Lung microvascular endothelial cell (primary cell): ENCODE data around the gene GPT2. TPM values are rescaled to one million over a fixed set of nuclear protein-coding genes. Genes with fewer than 3 reads are reported as not detected.
"Not testable (repeated sequence)": the region's sequence is repeated elsewhere in the genome, so short reads cannot be mapped to it uniquely, and the experiment has no call there.

Experiments
- DNase-seq, 2 donors: peaks; one replicate each; pipeline versions ENCODE4 v3.0.0 to v3.0.0-alpha.2; 2010; ENCODE audit warnings: low read depth in 2 of 2
- total RNA-seq: library from RNA; depleted of rRNA; stranded (reverse); fragments of >200 nt; gene quantifications from 2 replicates; pipeline ENCODE4 v1.2.1, GENCODE V29; 2014

GPT2 gene
- total RNA-seq, 1 donor from 2014 or later = 6.0 TPM

DNA sequence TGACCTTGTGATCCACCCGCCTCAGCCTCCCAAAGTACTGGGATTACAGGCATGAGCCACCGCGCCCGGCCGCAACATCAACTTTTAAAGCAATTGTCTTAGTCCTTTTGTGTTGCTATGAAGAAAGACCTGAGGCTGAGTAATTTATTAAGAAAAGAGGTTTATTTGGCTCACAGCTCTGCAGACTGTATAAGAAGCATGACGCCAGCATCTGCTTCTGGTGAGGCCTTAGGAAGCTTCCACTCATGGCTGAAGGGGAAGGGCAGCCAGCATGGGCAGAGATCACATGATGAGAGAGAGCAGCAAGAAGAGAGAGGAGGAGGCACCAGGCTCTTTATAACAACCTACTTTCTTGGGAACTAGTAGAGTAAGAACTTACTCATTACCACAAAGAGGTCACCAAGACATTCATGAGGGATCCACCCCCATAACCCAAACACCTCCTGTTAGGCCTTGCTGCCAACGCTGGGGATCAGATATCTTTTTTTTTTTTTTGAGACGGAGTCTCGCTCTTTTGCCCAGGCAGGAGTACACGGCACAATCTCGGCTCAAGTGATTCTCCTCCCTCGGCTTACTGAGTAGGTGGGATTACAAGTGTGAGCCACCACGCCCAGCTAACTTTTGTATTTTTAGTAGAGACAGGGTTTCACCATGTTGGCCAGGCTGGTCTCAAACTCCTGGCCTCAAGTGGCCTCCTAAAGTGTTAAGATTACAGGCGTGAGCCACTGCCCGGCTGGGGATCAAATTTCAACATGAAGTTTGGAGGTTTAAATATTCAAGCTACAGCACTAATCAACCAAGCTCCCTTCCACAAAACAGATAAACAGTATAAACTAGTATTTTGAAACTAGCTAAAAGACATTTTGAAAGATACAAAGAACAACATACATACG, 21.4 kb upstream of the GPT2 start:
- DNase-seq = no peak

DNA sequence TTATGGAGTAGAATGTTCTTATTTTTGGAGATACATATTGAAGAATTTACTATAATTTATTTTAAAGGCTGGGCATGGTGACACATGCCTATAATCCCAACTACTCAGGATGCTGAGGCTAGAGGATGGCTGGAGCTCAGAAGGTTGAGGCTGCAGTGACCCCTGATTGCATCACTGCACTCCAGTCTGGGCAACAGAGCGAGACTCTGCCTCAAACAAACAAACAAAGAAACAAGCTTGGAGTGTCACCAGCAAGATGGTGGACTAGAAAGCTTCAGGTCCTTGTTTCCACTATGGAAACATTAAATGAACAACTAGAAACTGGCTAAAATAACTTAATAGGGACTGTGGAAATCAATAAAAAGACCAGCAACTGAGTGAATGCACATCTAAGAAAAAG, 17.9 kb upstream of the GPT2 start:
- no peak for DNase-seq

DNA sequence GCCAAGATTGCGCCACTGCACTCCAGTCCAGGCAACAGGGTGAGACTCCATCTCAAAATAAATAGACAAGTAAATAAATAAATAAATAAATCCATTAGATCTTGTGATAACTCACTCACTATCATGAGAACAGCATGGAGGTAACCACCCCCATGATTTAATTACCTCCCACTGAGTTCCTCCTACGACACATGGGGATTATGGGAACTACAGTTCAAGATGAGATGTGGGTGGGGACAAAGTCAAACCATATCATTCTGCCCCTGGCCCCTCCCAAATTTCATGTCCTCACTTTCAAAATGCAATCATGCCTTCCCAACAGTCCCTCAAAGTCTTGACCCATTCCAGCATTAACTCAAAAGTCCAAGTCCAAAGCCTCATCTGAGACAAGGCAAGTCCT, 16.7 kb upstream of the GPT2 start:
- not testable (repeated sequence) for DNase-seq

DNA sequence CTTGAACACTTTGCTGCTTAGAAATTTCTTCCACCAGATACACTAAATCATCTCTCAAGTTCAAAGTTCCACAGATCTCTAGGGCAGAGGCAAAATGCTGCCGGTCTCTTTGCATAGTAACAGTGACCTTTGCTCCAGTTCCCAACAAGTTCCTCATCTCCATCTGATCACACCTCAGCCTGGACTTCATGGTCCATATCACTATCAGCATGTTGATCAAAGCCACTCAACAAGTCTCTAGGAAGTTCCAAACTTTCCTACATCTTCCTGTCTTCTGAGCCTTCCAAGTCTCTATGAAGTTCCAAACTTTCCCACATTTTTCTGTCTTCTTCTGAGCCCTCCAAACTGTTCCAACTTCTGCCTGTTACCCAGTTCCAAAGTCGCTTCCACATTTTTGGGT, 15.3 kb upstream of the GPT2 start:
- not testable (repeated sequence) for DNase-seq

DNA sequence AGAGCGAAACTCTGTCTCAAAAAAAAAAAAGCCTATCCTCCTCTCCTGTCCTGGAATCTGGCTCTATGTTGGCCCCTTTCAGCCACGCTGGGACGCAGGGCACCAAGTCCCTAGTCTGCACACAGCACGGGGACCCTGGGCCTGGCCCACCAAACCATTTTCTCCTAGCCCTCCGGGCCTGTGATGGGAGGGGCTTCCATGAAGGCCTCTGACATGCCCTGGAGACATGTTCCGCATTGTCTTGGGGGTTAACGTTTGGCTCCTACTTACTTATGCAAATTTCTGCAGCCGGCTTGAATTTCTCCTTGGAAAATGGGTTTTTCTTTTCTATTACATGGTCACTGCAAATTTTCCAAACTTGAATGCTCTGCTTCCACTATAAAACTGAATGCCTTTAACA, 12.6 kb upstream of the GPT2 start:
- DNase-seq = no peak

DNA sequence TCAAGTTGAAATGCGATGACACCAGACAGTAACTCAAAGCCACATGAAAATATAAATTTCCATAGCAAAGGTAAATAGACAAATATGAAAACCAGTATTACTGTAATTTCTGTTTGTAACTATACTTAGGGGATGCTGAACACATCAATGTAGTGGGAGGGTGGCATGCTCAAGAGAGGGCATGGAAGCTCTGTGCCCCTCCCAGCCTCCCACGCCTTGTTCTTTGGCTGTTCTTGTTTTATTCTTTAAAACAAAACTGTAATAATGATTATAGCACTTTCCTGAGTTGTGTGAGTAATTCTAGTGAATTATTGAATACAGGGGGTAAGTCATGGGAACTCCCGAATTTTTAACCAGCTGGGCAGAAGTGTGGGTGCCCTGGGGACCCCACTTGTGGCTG, 11.0 kb upstream of the GPT2 start:
- no peak for DNase-seq

DNA sequence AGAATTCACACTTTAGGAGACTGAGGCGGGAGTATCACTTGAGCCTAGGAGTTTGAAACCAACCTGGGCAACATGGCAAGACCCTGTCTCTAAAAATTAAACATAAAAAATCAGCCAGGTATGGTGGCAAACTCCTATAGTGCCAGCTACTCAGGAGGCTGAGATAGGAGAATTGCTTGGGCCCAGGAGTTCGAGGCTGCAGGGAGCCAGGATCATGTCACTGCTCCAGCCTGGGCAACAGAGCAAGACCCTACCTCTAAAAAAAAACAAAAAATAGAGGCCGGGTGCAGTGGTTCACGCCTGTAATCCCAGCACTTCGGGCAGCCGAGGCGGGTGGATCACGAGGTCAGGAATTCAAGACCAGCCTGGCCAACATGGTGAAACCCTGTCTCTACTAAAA, 8.9 kb upstream of the GPT2 start:
- DNase-seq = no peak

DNA sequence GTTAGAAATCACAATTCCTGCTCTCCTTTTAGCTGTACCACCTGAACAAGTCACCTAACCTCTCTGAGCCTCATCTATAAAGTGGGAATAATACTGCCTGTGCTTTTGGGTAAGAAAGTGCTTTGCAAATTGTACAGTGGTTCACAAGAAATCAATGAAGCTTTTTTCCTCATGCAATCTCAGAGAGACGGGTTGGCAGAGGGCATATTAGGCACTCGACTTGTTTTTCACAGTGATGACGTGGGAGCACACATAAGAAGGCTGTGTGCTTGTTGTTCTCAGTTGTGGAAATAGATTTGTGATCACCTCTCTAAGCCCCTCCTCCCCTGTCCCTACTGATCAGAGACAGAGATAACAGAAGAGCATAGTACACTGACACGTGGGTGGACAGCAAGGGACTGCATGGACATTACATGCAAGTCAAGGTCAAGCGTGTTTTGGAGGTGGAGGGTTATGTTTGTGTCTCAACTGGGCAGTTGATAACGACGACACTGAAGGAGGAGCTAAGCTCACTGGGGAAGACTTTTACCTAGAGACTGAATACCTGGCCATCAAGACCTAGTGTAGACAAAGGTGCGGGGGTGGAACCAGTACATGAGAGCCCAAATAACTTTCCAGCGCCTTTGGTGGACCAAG, 1.7 kb upstream of the GPT2 start:
- DNase-seq = no peak

DNA sequence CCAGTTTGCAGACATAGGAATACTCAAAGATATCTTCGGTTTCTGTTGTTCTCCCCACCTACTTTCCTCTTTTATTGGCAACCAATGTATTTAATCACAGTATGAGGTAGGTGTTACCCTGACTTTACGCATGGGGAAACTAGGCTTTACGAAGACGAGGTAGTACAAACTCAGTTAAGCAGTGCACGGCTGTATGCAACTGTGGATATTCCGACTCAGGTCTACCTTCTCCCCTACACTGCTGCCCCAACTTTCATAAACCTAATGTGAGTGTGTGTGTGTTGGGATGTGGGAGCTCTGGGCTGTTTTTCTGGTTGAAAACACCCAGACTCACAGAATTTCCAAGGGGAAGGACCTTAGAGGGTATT, 1.2 kb upstream of the GPT2 start:
- DNase-seq = no peak

DNA sequence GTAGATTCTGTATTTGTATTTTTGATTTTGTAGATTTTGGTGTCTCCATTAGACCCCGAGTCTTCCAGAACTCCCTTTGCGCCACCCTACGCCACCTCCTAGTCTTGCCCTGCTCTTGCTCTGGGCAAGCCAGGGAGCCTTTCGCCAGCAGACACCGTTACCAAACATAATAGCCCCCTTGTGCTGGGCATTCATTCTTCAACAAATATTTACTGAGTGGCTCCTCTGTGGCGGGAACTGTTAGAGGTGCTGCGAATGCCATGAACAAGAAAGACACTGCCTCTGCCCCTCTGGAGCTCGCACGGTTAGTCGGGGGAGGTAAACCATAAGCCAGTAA, 841 bp upstream of the GPT2 start:
- no peak for DNase-seq

DNA sequence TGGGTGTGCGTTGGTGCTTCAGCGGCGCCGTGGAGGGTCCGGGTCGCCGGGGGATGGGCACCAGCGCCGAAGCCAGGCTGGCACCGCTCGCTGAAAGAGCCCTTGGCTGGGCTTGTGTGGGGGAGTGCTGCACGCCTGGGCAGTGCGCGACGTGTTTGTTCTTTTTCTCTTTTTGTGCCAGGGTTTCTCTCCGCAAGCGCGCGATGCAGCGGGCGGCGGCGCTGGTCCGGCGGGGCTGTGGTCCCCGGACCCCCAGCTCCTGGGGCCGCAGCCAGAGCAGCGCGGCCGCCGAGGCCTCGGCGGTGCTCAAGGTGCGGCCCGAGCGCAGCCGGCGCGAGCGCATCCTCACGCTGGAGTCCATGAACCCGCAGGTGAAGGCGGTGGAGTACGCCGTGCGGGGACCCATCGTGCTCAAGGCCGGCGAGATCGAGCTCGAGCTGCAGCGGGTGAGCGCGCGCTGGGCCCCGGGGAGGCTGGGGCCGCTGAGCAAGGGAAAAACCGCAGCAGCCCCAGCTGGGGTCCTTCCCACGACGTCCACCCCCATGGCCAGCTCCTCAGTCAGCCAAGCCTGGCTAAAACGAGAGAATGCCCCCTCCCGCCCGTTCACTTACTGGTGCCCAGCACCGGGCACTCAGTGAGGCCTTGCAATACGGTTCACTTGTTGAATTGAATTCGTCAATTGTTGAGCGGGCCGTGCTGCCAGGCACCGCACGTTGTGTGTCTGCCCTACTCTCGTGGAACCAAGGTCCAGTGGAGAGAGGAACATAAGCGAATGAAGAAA, 541 bp downstream of the GPT2 start:
- DNase-seq = peak; percentile 36 to 39

DNA sequence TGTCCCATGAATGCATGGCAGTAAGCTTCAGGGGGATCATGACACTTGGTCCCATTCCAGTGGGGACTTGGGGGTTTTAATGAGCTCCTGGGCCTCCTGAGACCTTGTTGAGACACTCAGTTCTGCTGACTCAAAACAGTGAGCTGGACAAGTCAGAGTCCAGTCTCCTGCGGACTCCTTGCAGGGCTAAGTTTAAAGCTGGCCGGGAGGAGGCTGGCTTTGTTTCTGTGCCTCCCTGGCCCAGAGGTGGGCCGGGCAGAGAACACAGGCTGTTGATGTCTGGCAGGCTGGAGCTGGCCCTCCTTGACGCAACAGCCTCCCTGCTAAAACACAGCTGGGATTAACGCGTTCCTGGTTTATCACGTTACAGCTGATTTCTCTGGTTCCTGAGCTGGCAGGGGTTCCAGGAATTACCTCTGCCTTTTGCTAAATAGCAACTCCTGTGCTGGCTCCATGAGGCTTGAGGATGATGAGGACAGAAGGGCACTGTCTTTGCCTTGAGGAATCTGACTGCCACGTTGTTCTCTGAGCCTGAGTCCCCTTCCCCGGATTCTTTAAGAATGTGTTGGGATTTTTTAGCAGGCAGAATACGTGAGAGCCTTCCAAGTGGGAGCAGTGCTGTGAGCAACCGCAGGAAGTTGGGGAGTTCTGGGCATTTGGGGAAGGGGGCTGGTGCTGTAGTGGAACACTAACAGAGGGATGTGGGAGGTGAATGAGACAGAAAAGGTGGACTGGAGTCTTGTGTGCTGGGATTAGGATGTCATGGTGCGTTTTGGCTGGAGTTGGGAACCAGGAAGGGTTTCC, 2.0 kb downstream of the GPT2 start:
- no peak for DNase-seq

DNA sequence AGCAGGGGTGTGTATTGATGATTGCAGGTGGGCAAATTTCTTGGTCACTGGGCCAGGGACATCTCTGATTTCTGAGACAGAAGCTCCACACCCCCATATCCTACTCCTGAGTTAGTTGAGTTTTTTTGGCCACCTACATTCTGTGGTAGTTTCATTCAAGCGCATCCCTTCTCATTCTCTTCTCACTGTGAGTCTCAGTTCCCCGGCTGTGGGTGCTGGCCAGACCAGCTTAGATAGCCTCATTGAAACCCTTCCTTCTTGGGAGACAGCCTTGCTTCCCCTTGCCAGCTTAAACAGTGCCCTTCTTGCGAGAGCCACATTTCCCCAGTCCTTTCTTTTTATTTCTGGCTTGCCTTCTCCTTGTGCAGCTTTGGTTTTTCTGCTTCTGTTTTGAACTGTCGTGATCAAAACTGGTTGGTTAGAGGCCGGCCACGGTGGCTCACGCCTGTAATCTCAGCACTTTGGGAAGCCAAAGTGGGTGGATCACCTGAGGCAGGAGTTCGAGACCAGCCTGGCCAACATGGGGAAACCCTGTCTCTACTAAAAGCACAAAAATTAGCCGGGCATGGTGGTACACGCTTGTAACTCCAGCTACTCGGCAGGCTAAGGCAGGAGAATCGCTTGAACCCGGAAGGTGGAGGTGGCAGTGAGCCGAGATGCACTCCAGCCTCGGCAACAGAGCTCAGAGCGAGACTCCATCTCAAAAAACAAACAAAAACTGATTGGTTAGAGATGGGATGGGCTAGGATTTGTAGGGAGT, 2.8 kb downstream of the GPT2 start:
- no peak for DNase-seq

DNA sequence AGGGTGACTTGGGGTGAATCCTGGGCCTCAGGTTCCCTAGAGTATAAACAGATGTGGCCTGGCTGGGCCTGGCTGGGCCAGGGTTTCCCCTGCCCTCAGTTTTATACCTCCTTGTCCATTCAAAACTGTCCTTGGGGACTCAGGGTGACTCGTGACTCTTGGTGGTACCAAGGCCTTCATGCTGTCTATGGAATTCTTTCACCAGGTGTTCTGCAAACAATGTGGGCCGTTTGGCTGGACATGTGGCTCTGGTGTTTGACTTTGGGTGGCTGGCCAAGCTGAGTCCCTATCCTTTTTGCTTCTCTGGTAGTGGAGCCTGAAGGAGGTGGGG, 3.3 kb downstream of the GPT2 start:
- DNase-seq = no peak

DNA sequence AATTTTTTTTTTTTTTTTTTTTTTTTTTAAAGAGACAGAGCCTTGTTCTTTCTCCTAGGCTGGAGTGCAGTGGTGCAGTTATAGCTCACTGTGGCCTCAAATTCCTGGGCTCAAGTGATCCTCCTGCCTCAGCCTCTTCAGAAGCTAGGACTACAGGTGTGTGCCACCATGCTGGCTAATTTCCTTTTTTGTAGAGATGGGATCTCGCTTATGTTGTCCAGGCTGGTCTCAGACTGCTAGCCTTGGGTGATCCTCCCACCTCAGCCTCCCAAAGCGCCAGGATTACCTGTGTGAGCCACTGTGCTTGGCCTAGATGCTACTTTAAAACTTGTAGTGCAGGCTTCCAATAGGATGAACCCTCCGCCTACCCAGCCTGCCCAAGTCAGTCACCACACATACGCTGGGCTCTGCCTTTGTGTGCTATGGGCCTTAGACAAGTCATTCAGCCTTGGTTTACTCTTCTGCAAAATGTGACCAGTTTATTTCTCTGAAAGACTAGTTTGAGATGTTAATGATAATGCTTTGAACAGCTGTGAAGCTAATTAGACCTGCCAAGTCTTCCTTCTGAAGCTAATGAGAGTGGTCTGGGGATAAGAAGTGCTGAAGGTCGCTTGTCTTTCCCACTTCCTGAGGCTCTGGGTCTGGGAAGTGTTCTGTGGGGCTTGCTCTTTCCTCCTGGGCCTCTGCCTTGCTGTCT, 5.2 kb downstream of the GPT2 start:
- DNase-seq = no peak

DNA sequence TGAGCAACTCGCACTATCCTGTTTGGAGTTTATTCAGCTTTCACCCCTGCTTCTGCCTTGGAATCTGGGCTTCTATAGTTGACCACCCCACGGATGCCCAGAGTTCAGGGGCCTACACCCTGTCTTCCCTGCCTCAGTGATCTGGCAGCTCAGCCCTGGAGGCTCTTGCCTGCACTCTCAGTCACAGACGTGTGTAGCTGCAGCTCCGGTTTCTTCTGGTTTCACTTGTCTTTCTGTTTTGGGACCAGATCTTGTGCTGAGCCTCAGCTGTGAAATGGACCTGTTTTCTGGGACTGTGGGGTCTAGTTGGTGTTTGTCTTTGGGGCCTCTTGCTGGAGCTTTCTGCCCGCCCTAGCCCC, 5.8 kb downstream of the GPT2 start:
- DNase-seq = no peak

DNA sequence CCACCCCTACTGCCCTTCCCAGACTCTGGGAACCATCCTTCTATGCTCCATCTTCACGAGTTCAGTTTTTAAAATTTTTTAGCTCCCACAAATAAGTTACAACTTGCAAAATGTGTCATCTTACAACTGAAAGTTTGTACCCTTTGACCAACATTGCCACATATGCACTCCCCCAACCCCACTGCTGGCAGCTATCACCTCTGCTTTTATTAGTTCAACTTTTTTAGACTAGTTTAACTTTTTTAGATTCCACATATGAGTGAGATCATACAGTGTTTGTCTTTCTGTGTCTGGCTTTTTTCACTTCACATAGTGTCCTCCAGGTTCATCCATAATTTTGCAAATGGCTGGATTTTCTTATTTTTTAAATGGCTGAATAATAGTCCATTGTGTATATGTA, 7.7 kb downstream of the GPT2 start:
- no peak for DNase-seq

DNA sequence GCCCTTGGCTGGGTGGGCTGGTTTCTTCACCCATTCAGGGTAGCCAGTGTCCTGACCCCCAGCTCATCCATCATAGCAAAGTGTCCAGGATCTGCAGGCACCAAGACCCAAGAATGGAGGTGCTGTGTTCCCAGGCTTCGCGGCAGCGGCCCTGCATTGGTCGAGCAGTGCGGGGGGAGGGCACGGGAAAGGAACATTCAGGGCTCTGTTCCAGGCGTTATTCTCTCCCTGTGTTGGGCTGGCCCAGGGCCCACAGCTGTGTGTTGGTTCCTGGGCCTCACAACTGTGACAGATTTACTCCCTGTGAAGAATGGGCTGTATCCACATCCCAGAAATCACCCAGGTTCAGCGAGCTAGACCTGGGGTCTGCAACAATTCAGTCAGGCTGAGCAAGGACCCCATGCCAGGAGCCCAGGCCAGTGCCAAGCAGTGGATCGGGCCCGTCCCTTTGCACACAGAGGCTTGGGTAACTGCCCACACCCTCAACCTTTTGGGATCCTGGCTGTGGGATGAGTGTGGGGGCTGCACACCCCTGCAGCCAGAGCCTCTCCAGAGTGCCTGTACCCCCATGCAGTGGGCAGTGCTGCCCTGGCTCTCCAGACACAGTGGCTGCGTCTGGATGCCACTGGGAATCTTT, 10.0 kb downstream of the GPT2 start:
- no peak for DNase-seq

DNA sequence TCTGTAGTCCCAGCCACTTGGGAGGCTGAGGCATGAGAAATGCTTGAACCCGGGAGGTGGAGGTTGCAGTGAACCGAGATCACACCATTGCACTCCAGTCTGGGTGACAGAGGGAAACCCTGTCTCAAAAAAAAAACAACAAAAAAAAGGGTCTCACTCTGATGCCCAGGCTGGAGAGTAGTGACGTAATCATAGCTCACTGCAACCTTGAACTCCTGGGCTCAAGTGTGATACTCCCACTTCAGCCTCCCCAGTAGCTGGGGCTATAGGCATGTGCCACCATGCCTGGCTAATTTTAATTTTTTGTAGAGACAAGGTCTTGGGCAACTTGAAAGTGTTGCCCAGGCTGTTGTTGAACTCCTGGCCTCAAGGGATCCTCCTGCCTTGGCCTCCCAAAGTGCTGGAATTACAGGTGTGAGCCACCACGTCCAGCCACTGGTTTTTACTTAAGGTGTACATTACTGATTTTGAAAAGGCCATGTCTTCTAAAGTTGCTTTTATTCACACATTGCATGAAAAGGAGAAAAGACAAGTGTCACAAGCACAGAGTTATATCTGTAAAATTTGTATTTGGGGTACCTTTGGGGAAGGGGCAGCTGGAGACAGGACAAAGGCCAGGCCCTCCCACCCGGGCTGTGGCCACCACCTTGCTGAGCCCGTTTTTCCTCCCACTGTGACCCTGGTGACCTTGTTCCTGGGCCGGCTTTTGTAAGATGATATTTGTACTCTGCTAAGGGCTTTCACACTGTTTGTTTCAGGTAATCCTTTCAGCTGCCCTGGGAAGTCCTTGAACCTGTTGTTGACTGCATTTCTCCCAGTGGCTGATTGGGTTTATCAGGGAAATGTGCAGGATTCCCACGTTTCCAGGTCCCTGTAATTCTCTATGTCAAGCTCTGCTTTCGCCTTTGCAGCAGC, 11.5 kb downstream of the GPT2 start:
- DNase-seq = no peak
